Upper lobe of right lung (tissue), 1 donor: ENCODE measurements around the gene ATP6V0B. TPM values are rescaled to one million over a fixed set of nuclear protein-coding genes. Genes with fewer than 3 reads are reported as not detected.

Source experiments
- ATAC-seq: fragments of 200-7000 bp; cut with Tn5 transposase; one replicate; pipeline ENCODE4 v1.9.1; 2020; ENCODE audit warnings: mild to moderate bottlenecking, moderate library complexity
- DNase-seq: peaks from one replicate; pipeline ENCODE4 v3.0.0-alpha.2; 2020
- H3K27ac ChIP-seq: fragments of 200-600 bp; one replicate; pipeline ENCODE4 v1.8.0; 2022
- H3K27me3 ChIP-seq: fragments of 200-600 bp; one replicate; pipeline ENCODE4 v1.8.0; 2022; ENCODE audit warnings: mild to moderate bottlenecking
- H3K36me3 ChIP-seq: fragments of 200-600 bp; one replicate; pipeline ENCODE4 v1.8.0; 2022
- H3K4me1 ChIP-seq: fragments of 200-600 bp; one replicate; pipeline ENCODE4 v1.8.0; 2022
- H3K4me3 ChIP-seq: fragments of 200-600 bp; one replicate; pipeline ENCODE4 v1.8.0; 2022; ENCODE audit warnings: mild to moderate bottlenecking
- H3K9me3 ChIP-seq: fragments of 200-600 bp; one replicate; pipeline ENCODE4 v1.8.0; 2022
- CTCF ChIP-seq: fragments of 200-600 bp; IDR thresholded peaks from one replicate; pipeline ENCODE4 v1.8.0; 2022; ENCODE audit warnings: antibody characterized with exemption
- intact Hi-C: fragments of 100-400 bp; cut with DNase I; formaldehyde crosslinking; loops from one replicate; pipeline ENCODE4 v1.11.0; 2022
- total RNA-seq: library from RNA; stranded (reverse); fragmentation: NEBNext Ultra II Directional; extraction: Animal tissue kit (Norgen Biotek cat#: 25700); gene quantifications from one replicate; pipeline ENCODE4 v1.2.1, GENCODE V29; 2021
- donor health status: DM: no; HTN: yes; CAD: no; lungs with severe emphysema.

The ATP6V0B gene
- total RNA-seq, 1 donor from 2014 or later = 191 TPM

GRCh38 chr1:43944860-43945259 is 29.9 kb upstream of the ATP6V0B start:
- Histone ChIP-seq H3K27me3 (no peaks in the 10 kb centered on the region), H3K36me3 (no peaks in the 10 kb centered on the region), H3K4me1 (peaks cover 29% of the 10 kb centered on the region), H3K27ac (no peak overlapping the region), H3K9me3 (no peaks in the 10 kb centered on the region), H3K4me3 (no peak overlapping the region)
- ATAC-seq (no peak), DNase-seq (no peak)
- intact Hi-C loops = no loop called here
- TF ChIP-seq CTCF = no peak

DNA sequence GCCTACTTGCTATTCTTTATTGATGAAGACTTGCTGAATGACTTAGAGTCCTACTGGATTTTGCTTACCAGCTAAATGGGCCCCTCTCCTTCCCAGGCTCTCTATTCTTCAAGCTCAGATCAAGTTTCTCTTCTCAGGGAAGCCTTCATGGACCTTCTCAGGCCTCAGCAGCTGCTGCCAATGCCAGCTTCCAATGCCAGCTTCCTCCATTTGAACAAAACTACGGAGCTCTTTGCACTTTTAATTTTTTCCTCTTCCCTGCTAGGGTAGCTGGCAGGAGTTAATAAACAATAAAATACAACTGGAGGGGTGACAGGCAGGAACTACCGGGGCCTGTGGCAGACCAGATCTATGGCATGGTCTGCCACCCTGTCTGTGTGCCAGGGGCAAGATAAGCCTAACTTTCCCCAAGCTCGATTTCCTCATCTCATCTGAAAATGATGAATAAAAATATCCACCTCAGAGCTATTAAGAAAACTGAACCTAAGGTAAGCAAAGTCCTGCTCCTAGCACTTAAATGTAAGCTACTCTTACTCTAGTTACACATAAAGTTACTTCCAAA is 29.0 kb upstream of the ATP6V0B start:
- Histone ChIP-seq H3K36me3 (no peaks in the 10 kb centered on the region), H3K4me1 (peaks cover 29% of the 10 kb centered on the region), H3K27me3 (no peaks in the 10 kb centered on the region), H3K27ac (peak overlapping the region; percentile 97), H3K9me3 (no peaks in the 10 kb centered on the region), H3K4me3 (peak overlapping the region; percentile 75)
- ATAC-seq (no peak), DNase-seq (no peak)
- TF ChIP-seq CTCF = no peak
- intact Hi-C loops = no loop called here

- DNase-seq (peak; percentile 98), ATAC-seq (peak; percentile 98)
- Histone ChIP-seq H3K36me3 (no peaks in the 10 kb centered on the region), H3K27me3 (no peaks in the 10 kb centered on the region), H3K27ac (peak within 1 kb of the TSS; percentile 97), H3K4me3 (peak within 1 kb of the TSS; percentile 75), H3K9me3 (no peaks in the 10 kb centered on the region), H3K4me1 (peaks cover 29% of the 10 kb centered on the region)
- intact Hi-C loops = no loop called here
- TF ChIP-seq CTCF = peak; percentile 71
These were observed 28.3 kb upstream of the ATP6V0B start, which contains the start of gene IPO13 for GRCh38 chr1:43946236-43947060. IPO13 (plus strand) TSS chr1:43946950; CDS start chr1:43947601, 651 bp downstream.

DNA sequence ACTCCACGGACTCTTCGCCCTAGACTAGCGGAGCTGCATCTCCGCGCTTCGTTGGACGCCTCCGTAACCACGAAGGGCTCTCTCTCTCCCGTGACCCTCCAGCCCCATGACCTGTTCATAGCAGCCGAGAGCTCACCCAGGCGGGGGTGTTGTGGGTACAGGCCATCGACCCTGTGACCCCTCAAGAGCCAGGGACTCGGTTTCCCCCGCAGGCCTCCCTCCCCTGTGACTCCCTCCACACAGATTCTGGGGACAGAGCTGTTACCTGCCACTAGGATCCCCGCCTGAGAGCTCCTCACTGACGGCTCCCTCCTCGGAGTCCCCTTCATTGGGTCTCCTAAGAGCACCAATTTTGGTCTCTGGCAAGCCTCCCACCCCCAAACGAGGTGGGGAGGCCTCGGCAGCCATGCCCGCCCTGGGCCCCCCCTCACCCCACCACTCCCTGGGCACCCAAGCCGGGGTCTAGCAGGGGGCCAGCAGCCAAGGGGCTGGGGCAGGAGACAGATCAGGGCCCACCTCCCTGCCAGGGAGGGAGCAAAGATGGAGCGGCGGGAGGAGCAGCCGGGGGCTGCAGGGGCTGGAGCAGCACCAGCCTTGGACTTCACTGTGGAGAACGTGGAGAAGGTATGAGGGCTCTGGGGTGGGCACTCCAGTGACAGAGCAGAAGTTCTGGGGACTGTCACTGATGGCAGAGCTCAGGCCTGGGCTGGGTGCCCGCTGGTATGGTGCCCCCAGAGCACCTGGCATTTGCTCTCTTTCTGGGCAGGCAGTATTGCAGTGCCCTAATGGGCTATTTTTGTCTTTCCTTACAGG is 27.5 kb upstream of the ATP6V0B start:
- Histone ChIP-seq H3K4me3 (peak overlapping the region; percentile 75), H3K9me3 (no peaks in the 10 kb centered on the region), H3K27ac (peak overlapping the region; percentile 97), H3K36me3 (no peaks in the 10 kb centered on the region), H3K27me3 (no peaks in the 10 kb centered on the region), H3K4me1 (peaks cover 29% of the 10 kb centered on the region)
- DNase-seq (no peak), ATAC-seq (no peak)
- TF ChIP-seq CTCF = no peak
- intact Hi-C loops = no loop called here

GRCh38 chr1:43947874-43948437 is 26.8 kb upstream of the ATP6V0B start:
- TF ChIP-seq CTCF = no peak
- Histone ChIP-seq H3K27ac (no peak overlapping the region), H3K36me3 (no peaks in the 10 kb centered on the region), H3K4me1 (peaks cover 29% of the 10 kb centered on the region), H3K27me3 (no peaks in the 10 kb centered on the region), H3K4me3 (peak overlapping the region; percentile 75), H3K9me3 (no peaks in the 10 kb centered on the region)
- intact Hi-C loops = no loop called here
- no peak for ATAC-seq
- no peak for DNase-seq
